Measurements from ENCODE around the gene ADRM1. TPM values are rescaled to one million over a fixed set of nuclear protein-coding genes. Genes with fewer than 3 reads are reported as not detected.

Gene ADRM1
- total and polyA plus RNA-seq, 10 of the 15 experiments (the other 5 are each of a cell fraction or from before 2014, with no cell fraction given) = 3.4 to 213 (median 95.9) TPM

GRCh38 chr20:62277253-62277652 lies 25.5 kb upstream of the ADRM1 start:
- intact Hi-C loops (cut with micrococcal nuclease; ENCODE audit: unreplicated experiment) (no loop called here), in situ Hi-C loops (cut with MboI) (no loop called here)
- no peak overlapping the region for H3K4me3 ChIP-seq
- 87% methylated on average over 13 of the region's 13 CpGs for whole genome bisulfite sequencing (ENCODE audit: insufficient coverage, insufficient replicate concordance, low lambda C conversion rate, missing lambda C conversion rate)
- H3K4me2 ChIP-seq (ENCODE audit: control insufficient read depth, insufficient read depth) = no peak overlapping the region
- H3K79me2 ChIP-seq (ENCODE audit: control insufficient read depth, insufficient read depth, low read length) = no peaks in the 10 kb centered on the region
- no TSS peak for BruUV-seq (replicated peaks)
- H2AFZ ChIP-seq (ENCODE audit: control insufficient read depth, low read depth, low read length) = no peak overlapping the region
- H3K4me1 ChIP-seq (ENCODE audit: control insufficient read depth, insufficient read depth, low read length) = no peaks in the 10 kb centered on the region
- RAD21 ChIA-PET (ENCODE audit: unreplicated experiment) = no interaction called here
- H3K9me3 ChIP-seq (replicated peaks; ENCODE audit: control insufficient read depth, insufficient read depth, low read length) = no peaks in the 10 kb centered on the region
- no peak for FAIRE-seq
- SMC1A ChIA-PET (ENCODE audit: uncharacterized antibody, unreplicated experiment) = no interaction called here
- POLR2A ChIA-PET = no interaction called here
- ATAC-seq = no peak
- DNase-seq (ENCODE audit: low read depth, low spot score) = no peak
- H3K27ac ChIP-seq (ENCODE audit: control insufficient read depth, insufficient read depth) = no peak overlapping the region
- H4K20me1 ChIP-seq (ENCODE audit: control insufficient read depth, insufficient read depth) = no peaks in the 10 kb centered on the region
- no peaks in the 10 kb centered on the region for H3K27me3 ChIP-seq (replicated peaks in 1 of 2; ENCODE audit: control insufficient read depth in 2 of 2, insufficient read depth in 2 of 2, low read length in 1 of 2)
- H3K36me3 ChIP-seq (ENCODE audit: control insufficient read depth in 2 of 2, insufficient read depth in 2 of 2, low read length in 1 of 2) = peaks cover 26 to 29% of the 10 kb centered on the region in 2 experiments
- no peak overlapping the region for H3K9ac ChIP-seq (ENCODE audit: control insufficient read depth, insufficient read depth, low read length)
- CTCF ChIA-PET = interaction anchor here (0.6 kb wide), 1 partner anchor 40 kb away, joined by 3 read pairs; no protein-coding TSS in a partner anchor
- TF ChIP-seq POLR2AphosphoS5 (IDR thresholded peaks at IDR 0.05; ENCODE audit: low read length) = no peak

GRCh38 chr20:62280303-62280702 lies 22.5 kb upstream of the ADRM1 start:
- SMC1A ChIA-PET (ENCODE audit: uncharacterized antibody, unreplicated experiment) = no interaction called here
- 60% methylated on average over 4 of the region's 4 CpGs for WGBS (ENCODE audit: insufficient coverage, insufficient replicate concordance, low lambda C conversion rate, missing lambda C conversion rate)
- in situ Hi-C loops (cut with MboI) = no loop called here
- TF ChIP-seq SUZ12 (IDR thresholded peaks at IDR 0.05; ENCODE audit: unreplicated experiment) (no peak), KLF5 (IDR thresholded peaks at IDR 0.05; ENCODE audit: partially characterized antibody) (no peak), RBBP5 (conservative IDR thresholded peaks at IDR 0.05) (no peak), IKZF2 (IDR thresholded peaks at IDR 0.05) (no peak), ZBTB11 (CRISPR knock-in tag; IDR thresholded peaks at IDR 0.05) (no peak), FOXK2 (IDR thresholded peaks at IDR 0.05) (no peak), ETV6 (conservative IDR thresholded peaks at IDR 0.05 in 1 of 2, IDR thresholded peaks at IDR 0.05 in 1 of 2; ENCODE audit: borderline replicate concordance in 1 of 2, low read depth in 1 of 2) (no peak), CHD1 (IDR thresholded peaks at IDR 0.05; ENCODE audit: low read depth, low read length) (no peak), MAX (IDR thresholded peaks at IDR 0.05; ENCODE audit: low read depth, low read length) (no peak), ASH2L (IDR thresholded peaks at IDR 0.05; ENCODE audit: borderline replicate concordance, low read depth) (no peak), HDAC6 (IDR thresholded peaks at IDR 0.05; ENCODE audit: unreplicated experiment) (no peak)

More at GRCh38 chr20:62280303-62280702, 22.5 kb upstream of the ADRM1 start:
- Histone ChIP-seq H3K36me3 (ENCODE audit: control insufficient read depth in 2 of 2, insufficient read depth in 2 of 2, low read length in 1 of 2) (peaks cover 17 to 24% of the 10 kb centered on the region in 2 experiments; a peak in 3 of 4 replicates), H3K9me3 (replicated peaks; ENCODE audit: control insufficient read depth, insufficient read depth, low read length) (no peaks in the 10 kb centered on the region), H4K20me1 (ENCODE audit: control insufficient read depth, insufficient read depth) (no peaks in the 10 kb centered on the region), H3K4me1 (ENCODE audit: control insufficient read depth, insufficient read depth, low read length) (no peaks in the 10 kb centered on the region), H3K4me2 (ENCODE audit: control insufficient read depth, insufficient read depth) (no peak overlapping the region), H3K27ac (ENCODE audit: control insufficient read depth, insufficient read depth) (no peak overlapping the region), H3K79me2 (ENCODE audit: control insufficient read depth, insufficient read depth, low read length) (no peaks in the 10 kb centered on the region), H3K27me3 (replicated peaks in 1 of 2; ENCODE audit: control insufficient read depth in 2 of 2, insufficient read depth in 2 of 2, low read length in 1 of 2) (no peaks in the 10 kb centered on the region), H3K9ac (ENCODE audit: control insufficient read depth, insufficient read depth, low read length) (no peak overlapping the region), H2AFZ (ENCODE audit: control insufficient read depth, low read depth, low read length) (no peak overlapping the region), H3K4me3 (no peak overlapping the region)
- DNase-seq (ENCODE audit: low read depth, low spot score) = no peak
- CTCF ChIA-PET = no interaction called here
- FAIRE-seq = no peak
- no TSS peak for BruUV-seq (replicated peaks)
- intact Hi-C loops (cut with micrococcal nuclease; ENCODE audit: unreplicated experiment) = no loop called here
- RAD21 ChIA-PET (ENCODE audit: unreplicated experiment) = no interaction called here
- no peak for ATAC-seq
- POLR2A ChIA-PET = no interaction called here
